IPS DF 4.7 (cell line): ENCODE measurements around the gene SYNE1.

Experiments used
- DNase-seq: peaks from one replicate; pipeline ENCODE4 v3.0.0-alpha.2; 2013; ENCODE audit warnings: low spot score; ENCODE audit errors: extremely low read depth

SYNE1 gene

DNA sequence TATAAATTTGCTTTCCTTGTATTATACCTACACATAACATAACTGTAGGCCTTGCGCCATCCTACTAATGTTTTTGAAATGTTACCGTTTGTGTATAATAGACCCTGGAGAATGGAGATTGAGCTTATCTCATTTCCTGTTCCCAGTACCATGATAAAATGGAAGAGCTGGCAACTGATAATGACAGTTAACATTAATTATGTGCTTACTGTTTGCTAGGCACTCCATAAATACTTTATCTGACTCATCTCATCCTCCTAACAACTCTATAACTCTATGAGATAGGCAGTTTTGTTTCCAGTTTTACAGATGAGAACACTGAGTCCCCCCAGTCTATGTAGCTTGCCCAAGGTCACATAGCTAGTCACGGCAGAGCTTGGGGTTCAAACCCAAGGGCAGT is 396.7 kb downstream of the SYNE1 start:
- DNase-seq, result no peak

DNA sequence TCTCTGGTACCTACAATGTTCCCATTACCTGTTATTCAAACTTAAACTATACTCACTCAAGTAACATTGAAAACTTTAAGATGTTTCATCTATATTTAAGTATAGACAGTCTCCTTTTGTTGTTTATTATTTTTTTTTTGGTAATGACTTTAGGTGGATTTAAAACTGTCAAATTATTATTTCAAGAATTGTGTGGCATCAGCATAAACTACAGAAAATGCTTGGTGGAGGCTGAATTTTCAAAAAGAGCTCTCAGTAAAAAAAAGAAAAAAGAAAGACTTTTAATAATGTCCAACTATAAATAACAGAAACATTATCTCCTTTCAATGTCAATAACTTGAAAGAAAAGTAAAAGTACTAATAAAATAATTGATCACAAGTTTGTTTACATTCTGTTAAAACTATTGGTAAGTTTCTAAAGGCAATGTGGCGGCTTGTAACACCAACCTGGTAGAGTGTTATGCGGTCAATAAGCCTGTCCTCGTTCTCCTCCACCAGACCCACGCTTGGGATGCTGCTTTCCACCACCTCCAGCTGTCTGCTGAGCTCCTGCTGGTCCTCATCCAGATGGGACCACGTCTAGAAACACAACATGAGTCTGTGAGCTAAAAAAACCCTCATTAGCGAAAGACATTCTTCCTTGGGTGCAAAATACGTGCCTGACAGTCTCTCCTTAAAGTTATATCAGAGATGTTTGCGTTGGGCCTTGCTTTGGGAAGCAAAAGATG is 400.6 kb downstream of the SYNE1 start:
- no peak for DNase-seq

DNA sequence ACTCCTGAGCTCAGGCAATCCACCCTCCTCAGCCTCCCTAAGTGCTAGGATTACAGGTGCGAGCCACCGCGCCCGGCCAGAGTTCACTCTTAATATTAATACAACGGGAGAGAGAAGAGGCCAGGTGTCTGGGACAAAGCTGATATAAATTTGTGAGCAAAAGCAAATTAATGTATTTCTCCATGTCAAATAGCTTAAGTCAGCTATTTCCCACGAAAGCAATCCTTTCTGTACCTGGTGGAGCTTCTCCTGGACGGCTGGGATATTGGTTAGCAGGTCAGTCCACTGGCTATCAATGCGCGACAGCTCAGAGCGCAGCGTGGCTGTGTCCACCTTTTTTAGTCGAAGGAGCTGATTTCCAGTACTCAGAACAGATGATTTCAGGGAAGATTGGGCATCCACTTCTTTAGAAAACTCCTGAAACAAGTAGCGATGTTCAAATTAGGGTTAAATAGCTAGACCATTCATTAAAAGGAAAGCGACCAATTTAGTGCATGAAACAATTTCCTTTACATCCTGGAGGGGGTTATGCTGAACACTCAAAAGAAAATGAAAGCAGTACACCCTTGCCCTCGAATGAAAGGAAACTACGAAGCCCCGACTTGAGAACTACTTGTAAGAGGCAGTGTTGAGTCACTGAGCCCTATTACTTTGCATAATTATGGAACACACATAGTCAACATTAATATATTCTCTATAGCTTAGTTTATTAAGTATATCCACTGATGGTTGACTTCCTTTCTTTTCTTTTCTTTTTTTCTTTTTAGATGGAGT is 403.4 kb downstream of the SYNE1 start:
- DNase-seq, result no peak

DNA sequence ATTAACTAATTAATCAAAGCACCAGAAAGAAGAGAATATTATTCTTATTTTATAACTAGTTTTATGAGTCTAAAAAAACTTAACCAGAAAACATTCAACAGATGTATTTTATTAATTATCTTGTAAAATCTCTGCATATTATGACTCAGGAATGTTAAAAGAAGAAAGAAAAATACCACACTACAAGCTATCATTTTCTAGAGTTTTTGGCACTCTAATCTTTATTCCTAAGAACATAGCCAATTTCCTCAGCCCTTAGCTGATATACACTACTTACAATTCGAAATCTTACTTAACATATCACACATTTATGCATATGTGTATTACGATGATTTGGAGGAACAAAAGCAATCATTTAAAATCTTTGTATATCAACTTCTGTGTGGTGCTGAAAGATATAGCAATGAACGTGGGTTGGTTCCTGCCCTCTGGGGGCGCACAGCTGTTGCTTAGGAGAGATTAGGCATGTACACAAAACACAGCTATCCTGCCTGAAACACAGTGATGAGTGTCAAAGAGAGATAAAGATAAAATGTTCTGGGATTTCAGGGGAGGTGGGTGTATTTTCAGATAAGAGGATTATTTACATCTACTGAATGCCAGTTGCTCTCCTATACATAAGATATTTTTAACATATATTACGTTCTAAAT is 404.5 kb downstream of the SYNE1 start:
- DNase-seq, result no peak

DNA sequence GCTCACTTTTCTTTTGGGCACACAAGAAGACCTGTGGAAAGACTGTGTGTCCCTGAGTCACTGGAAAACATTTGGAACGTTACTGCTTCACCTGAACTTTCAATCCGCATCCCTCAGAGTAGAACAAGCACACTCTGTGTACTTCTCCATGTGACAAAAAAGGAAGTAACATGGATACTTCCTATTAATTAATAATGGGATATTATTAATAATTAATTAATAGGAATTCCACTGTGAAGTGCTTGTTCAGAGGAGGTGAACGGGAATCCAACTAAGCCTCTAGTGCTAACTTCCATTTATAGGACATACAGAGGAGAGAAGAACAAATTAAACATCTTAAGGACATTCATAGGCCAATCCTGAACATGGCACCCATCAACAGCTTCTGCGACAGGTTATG is 407.8 kb downstream of the SYNE1 start:
- DNase-seq, result no peak

DNA sequence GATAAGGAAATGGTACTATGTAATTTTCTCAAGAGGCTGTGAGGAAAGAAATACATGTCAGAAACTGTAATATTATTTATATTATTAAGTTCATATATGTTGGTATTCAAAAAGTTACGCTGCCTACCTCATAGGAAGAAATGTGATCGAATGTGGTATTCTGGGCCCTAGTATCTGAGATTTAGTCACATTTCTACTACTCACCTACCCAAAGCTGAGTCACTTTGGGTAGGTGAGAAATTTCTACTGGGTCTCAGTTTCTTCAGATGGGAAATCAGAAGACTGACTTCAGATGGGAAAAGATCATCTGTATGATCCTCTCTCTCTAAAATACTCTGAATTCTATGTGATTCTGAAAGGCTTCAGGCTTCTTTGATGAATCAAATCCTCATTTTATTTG is 411.0 kb downstream of the SYNE1 start:
- DNase-seq, result no peak

DNA sequence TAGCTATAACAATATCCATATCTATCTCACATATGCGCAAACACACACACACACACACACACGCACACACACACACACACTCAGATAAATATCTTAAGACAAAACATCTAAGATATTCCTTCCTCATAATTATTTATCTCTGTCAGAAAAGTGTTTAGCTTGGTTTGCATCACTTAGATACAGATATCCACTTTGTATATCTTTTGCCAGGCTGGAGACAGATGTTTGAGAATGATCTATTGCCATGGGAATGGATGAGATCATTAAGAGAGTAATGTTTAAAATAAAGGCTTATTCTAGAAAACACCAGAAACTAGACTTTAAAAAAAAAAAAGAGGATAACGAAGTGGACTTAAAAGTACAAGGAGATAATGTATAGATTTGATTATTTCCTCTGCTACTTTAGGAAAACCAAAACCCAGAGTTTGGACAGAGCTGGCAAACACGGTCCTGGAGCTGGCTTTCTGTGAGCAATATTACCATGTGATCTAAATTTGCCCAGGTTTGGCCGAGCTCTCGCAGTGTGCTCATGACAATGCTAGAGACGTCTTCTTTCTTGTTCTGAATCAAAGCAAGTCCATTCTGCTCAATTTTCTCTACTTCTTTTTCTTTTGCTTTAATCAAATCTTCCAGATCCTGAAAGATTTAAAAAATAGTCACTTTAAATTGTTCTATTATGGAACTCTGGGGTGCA is 411.8 kb downstream of the SYNE1 start:
- no peak for DNase-seq

DNA sequence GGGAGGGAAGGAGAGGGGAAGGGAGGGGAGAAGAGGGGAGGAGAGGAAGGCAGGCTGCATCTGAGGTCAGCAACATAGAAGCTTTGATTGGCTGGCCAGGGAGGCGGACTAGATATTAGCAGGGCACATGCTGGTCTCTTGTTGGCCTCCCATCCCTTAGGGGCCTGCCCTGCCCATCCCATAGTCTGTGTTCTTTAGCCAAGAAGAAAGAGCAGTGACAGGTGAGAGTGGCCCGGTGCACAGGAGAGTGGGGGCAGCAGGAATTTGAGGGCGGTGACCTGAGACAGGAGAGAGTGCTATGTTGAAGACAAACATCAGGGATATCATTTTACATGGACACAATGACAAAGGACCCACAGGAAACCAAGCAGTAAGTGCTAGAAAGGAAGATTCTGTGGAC is 413.5 kb downstream of the SYNE1 start:
- no peak for DNase-seq

DNA sequence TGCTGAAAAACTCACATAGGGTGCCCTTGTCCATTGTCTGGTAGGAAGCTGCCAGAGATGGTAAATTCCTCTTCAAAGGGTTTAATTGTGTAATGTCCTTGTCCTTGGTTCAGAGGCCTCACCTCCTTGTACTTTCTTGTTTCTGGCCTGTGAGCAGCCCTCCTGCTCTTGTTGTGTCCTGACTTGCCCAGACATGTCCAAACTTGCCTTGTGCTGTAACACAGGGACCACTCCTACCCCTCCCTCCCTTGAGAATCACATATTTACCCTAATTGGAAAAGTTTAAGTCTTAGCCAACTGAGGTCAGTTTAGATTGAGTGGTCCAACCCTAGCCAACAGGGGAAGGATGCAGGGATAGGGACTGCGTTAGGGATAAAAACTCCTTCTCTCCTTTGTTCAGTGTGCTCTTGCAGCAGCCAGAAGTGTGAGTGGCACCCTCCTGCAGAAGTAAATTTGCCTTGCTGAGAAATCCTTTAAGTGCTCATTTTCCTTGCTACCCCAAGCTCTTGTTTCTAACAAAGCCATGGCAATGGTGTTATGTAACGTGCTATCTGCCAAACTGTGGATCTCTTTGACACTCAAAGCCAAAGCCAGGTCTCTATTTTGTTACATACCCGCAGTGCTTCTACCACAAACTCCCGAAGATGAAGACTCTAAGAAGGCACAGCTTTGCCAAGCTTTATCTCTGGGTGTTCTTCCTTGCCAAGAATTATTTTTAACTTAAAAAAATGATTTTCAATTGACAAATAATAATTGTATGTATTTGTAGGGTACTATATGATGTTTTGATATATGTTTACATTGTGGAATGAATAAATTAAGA is 415.1 kb downstream of the SYNE1 start:
- DNase-seq, result no peak

DNA sequence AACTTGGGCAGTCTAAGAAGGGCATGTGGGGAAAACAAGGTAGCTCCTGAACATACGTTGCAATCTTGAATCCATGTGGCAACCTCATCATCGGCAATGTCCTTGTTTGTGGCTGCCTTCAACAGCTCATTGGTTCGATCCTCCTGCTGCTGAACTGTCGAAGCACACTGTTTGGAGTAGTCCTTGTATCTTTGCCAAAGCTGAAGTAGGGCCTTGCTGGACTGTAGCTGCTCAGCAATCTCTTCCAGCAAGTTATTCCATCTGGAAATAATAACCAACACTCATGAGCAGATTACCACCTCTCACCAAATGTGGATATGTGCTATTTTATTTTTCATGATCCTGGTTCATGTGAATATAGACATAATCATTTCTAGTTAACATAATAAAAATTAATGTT is 416.4 kb downstream of the SYNE1 start:
- DNase-seq, result no peak

DNA sequence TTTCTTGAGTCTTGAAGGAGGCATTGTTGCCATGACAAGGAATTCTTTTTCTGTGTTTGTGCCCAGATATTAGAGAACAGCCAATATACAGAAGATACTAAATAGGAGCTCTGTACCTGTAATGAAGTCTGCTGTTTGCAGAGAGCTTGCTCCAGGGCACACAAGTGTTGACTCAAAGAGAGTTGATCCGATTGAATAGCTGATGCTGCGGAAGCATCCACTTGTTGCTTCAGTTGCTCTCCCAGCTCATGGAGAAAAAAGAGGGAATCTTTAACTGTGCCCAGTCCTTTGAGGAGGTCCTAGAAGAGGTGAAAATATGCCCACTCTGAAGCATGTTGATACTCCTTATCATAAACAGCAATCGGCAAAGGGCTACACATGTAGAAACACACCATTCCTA is 418.3 kb downstream of the SYNE1 start:
- no peak for DNase-seq

DNA sequence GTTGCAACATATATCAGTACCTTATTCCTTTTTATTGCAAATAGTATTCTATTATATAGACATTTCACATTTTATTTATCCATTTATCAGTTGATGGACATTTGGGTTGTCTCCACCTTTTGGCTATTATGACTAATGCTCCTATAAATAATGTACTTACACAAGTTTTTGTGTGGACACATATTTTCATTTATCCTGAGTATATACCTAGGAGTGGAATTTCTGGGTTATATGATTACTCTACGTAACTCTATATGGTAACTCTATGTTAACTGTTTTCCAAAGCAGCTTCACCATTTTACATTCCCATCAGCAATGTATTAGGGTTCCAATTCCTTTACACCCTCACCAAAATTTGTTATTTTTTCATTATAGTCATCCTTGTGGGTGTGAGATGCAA is 424.7 kb downstream of the SYNE1 start:
- no peak for DNase-seq

DNA sequence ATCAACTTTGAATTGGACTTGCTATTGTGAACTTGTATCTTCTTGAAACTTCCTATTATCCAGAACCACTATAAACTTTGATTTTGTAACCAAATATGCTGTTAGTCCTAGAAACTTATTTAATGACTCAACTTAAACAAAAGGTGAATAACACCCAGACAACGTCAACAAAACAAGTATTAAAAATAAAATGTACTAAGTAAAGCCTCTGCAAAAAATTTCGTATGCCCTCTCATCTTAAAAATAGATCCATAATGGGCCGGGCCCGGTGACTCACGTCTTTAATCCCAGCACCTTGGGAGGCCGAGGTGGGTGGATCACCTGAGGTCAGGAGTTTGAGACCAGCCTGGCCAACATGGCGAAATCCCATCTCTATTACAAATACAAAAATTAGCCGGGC is 428.0 kb downstream of the SYNE1 start:
- DNase-seq, result no peak

DNA sequence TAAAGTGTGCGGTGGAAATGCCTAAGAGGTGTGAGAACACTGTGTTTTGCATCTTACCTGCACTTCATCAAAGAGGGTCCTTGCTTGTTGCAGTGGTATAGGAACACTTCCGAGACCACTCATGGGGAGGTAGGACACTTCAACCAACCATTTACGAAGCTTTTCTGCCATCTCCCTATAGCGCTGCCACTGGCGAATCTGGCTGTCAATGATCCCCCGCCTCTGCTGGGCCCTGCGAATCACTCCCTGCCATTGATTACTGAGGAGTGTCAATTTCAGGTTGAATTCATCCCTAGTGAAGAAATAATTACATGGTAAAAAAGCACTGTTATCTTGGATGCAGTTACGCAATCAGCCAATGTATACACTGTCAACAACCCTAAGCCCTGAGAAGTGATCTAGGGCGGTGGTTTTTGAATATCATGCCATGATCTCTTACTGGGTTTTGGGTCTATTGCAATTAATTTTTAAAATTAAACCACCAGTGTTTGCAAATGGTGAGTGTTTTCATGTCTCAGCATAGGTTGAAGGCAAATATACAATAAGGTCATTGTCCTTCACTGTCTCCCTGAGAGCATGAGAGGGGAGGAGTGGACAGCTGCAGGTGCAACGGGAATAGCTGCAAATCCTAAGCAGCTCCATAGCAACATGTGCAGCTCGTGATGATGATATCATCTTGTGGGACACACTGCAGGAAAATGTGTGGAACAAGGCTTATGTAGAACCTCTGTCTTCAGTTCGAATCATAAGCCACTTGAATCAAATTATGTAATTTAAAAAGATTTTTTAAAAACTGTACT is 429.0 kb downstream of the SYNE1 start:
- no peak for DNase-seq

DNA sequence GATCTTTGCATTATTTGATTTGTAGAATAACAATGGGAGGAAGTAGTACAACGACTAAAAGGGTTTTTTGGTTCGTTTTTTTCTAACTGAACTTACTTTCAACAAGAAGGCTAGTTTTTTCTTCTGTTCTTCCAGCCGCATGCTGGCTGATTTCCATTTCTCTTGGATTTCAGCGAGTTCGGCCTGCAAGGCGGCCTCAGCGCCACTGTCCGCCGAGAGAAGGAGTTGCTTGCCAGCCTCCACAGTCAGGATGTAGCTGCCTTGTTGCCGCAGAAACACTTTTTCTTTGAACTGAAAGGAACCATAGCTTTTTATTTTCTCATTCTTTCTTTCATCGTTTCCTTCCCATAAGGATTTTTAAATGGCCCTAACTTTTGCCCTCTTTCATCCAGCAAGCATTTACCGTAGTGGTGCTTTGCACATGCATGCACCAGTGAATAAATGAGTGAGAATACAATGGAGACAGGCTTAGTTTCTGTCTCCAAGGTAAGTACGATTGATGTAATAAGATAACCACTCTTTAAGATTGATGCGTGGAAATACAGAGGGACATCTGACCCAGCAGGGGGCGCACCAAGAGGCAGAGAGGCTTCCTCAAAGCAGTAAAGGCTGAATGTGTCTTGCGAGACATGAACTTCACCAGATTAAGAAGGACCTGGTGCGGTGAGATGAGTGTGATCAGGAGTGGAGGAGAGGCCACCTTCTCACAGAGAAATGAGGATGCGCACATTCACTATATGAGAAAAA is 430.9 kb downstream of the SYNE1 start:
- DNase-seq, result no peak

DNA sequence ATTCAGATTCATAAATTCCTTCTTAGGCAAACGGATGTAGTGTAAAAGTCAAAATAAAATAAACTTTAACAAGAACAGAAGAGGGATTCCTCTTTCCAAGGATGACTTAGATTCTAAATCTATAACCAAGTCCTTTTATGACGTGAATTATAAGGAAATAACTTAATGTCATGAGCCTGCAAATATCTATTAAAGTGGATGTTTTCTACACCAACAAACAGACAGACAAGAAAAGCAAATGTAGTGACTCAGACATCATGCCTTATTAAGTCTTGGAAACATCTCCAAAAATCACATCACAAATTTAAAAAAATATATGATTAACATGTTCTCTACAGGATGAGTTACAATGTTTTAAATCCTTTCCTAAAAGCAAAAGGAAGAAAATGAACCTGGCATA is 432.6 kb downstream of the SYNE1 start:
- no peak for DNase-seq

DNA sequence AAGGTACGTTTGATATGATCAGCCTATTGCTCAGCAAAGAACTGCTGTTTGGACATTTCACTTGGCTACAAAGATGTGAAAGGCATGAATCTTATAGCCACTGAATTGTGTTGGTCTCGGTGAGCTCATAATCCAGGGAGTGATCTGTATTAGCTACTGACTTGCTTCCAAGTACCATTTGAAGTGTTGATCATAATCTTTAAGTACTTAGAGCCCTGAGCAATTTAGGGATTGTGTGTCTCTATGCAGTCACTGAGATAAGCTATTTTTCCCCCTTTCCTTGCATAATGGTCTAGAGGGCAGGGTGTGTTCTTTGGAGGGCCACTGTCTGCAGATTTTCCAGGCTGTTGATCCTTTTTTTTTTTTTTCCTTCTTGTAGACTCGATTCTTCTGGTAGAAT is 436.0 kb downstream of the SYNE1 start:
- no peak for DNase-seq

DNA sequence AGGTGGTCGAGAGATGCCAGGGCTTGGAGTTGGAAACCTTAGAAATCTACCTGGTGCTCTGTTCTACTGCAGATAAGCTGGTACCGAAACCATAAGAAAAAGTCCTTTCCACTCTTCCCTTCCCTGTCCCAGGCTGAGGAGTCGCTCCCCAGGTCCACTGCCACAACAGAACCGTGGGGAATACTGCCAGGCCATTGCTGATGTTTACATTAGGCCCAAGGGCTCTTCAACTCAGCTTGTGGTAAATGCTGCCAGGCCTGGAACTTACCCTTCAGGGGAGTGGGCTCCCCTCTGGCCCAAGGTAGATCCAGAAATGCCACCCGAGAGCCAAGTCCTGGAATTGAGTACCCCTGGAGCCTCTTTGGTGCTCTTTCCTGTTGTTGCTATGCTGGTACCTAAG is 441.3 kb downstream of the SYNE1 start:
- no peak for DNase-seq

DNA sequence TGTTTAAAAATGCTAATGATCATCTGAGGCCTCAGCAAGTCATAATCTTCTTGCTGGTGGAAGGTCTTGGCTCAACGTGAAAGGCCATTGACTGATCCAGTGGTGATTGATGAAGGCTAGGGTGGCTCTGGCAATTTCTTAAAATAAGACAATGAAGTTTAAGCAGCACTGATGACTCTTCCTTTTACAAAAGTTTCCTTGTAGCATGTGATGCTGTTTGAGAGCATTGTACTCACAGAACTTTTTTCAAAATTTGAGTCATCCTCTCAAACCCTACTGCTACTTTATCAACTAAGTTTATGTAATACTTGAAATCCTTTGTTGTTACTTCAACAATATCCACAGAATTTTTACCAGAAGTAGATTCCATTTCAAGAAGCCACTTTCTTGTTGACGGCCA is 447.4 kb downstream of the SYNE1 start:
- DNase-seq, result no peak

DNA sequence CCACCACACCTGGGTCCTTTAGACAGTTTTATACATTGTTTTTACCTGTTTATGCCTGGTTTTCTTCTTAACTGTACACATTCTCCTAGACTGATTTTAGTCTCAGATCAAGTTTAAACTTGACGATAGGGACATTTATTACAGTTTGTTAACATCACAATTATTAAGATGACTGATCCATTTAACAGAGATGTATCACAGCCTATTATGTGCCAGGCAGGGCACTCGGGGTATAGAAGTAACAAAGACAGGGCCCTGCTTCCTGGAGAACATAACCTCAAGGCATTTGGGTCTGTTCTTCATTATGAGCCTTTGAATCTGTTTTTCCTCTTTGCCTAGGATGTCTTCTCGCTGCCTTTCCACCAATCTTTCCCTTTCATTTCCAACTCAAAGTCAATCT is 449.2 kb downstream of the SYNE1 start:
- no peak for DNase-seq
